Prostate gland (tissue), 2 donors: ENCODE measurements around the gene ZDHHC22.

Source experiments
- POLR2A ChIP-seq: fragments of 450-650 bp; IDR thresholded peaks from one replicate; pipeline ENCODE4 v1.6.1; 2016; ENCODE audit warnings: antibody characterized with exemption, mild to moderate bottlenecking
- TF ChIP-seq, protein P1 (sequence below), 4 experiments: fragments of 200-600 bp in 2 of 4; fragments of 450-650 bp in 2 of 4; sonication (generic) in 2 of 4; IDR thresholded peaks; 1 replicate in 3 of 4; 2 replicates in 1 of 4; pipeline ENCODE4 v1.5.1; 2016 to 2019; ENCODE audit warnings: antibody characterized with exemption in 4 of 4, mild to moderate bottlenecking in 2 of 4, moderate library complexity in 2 of 4

DNA sequence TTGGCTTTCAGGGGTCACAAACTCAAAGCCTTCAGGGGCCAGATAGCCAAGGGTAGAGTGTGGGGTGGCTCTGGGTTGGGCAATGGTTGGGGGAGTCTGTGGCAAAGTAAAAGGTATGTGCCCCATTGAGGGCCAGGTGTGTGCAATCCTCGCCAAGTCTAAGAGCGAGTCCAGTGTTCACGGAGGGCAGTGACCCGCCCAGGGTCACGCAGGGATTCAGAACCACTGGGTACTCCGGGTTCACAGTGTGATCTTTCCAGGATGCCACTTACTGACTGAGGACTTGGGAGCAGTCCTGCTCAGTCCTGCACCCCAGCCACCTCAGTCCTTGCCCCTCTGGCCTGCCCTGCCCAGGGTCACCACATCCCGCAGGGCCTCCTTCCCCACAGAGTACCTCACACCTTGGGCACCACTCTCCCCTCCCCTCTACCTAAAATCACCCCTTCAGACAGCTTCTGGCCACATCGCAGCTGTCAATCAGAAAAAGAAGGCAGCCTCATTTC is 15.7 kb downstream of the ZDHHC22 start:
- TF ChIP-seq, protein P1, sequence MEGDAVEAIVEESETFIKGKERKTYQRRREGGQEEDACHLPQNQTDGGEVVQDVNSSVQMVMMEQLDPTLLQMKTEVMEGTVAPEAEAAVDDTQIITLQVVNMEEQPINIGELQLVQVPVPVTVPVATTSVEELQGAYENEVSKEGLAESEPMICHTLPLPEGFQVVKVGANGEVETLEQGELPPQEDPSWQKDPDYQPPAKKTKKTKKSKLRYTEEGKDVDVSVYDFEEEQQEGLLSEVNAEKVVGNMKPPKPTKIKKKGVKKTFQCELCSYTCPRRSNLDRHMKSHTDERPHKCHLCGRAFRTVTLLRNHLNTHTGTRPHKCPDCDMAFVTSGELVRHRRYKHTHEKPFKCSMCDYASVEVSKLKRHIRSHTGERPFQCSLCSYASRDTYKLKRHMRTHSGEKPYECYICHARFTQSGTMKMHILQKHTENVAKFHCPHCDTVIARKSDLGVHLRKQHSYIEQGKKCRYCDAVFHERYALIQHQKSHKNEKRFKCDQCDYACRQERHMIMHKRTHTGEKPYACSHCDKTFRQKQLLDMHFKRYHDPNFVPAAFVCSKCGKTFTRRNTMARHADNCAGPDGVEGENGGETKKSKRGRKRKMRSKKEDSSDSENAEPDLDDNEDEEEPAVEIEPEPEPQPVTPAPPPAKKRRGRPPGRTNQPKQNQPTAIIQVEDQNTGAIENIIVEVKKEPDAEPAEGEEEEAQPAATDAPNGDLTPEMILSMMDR (IDR thresholded peaks at IDR 0.05), result no peak
- TF ChIP-seq POLR2A, result no peak
